Sigmoid colon (tissue), 7 donors: ENCODE results near the gene ADAMTS17. TPM values are rescaled to one million over a fixed set of nuclear protein-coding genes. Genes with fewer than 3 reads are reported as not detected.

Experiments
- DNase-seq: peaks from one replicate; pipeline ENCODE4 v3.0.0-alpha.2; 2019
- H3K27ac ChIP-seq, 4 donors: fragments of 200-600 bp; sonication (generic); one replicate each; pipeline ENCODE4 v1.5.1; 2016 to 2019; ENCODE audit warnings: mild to moderate bottlenecking in 1 of 4
- H3K27me3 ChIP-seq, 3 donors: fragments of 200-600 bp; sonication (generic); one replicate each; pipeline ENCODE4 v1.5.1; 2019; ENCODE audit warnings: mild to moderate bottlenecking in 1 of 3
- H3K36me3 ChIP-seq, 4 donors: fragments of 200-600 bp; sonication (generic); one replicate each; pipeline ENCODE4 v1.5.1; 2016 to 2019
- H3K4me1 ChIP-seq, 4 donors: fragments of 200-600 bp; sonication (generic); one replicate each; pipeline ENCODE4 v1.5.1; 2017 to 2019
- H3K4me3 ChIP-seq, 4 donors: fragments of 200-600 bp; sonication (generic); one replicate each; pipeline ENCODE4 v1.5.1; 2017 to 2019; ENCODE audit warnings: mild to moderate bottlenecking in 2 of 4, moderate library complexity in 1 of 4
- H3K9me3 ChIP-seq, 4 donors: fragments of 200-600 bp in 3 of 4; sonication (generic) in 3 of 4; one replicate each; pipeline versions ENCODE4 v1.5.1 to v1.6.1; 2013 to 2019
- EP300 ChIP-seq, 4 donors: sonication (generic); formaldehyde crosslinking; IDR thresholded peaks; one replicate each; pipeline ENCODE4 v1.6.1; 2017; ENCODE audit warnings: antibody characterized with exemption in 4 of 4
- POLR2A ChIP-seq, 2 donors: fragments of 450-650 bp; IDR thresholded peaks; one replicate each; pipeline ENCODE4 v1.6.1; 2016; ENCODE audit warnings: antibody characterized with exemption in 2 of 2, mild to moderate bottlenecking in 2 of 2, moderate library complexity in 2 of 2
- POLR2AphosphoS5 ChIP-seq, 4 donors: sonication (generic); formaldehyde crosslinking; IDR thresholded peaks; one replicate each; pipeline ENCODE4 v1.6.1; 2017; ENCODE audit warnings: antibody characterized with exemption in 4 of 4
- WGBS, 2 donors: extraction: QIAGEN DNeasy Blood & Tissue Kit; methylation state at CpG; one replicate each; pipeline ENCODE4 v1.1.7; 2013; 5-methylcytosine and 5-hydroxymethylcytosine counted together
- intact Hi-C: fragments of 100-400 bp; cut with DNase I; formaldehyde crosslinking; loops from one replicate; pipeline ENCODE4 v1.15.1; 2023
- polyA plus RNA-seq, 3 donors: library from polyadenylated mRNA; stranded (reverse); fragments of 200-250 nt; gene quantifications; one replicate each; pipeline ENCODE4 v1.2.3, GENCODE V29; 2013
- total RNA-seq, 4 donors: library from RNA; depleted of rRNA; stranded (reverse); fragments of >200 nt; gene quantifications; one replicate each; pipeline ENCODE4 v1.1.0, GENCODE V29; 2016
- TF ChIP-seq, protein P1 (sequence below), 4 experiments: fragments of 450-650 bp in 3 of 4; fragments of 200-600 bp in 1 of 4; IDR thresholded peaks; one replicate each; pipeline ENCODE4 v1.5.1; 2016 to 2019; ENCODE audit warnings: antibody characterized with exemption in 4 of 4, mild to moderate bottlenecking in 3 of 4, moderate library complexity in 2 of 4
- donor health status: healthy with polysubstance abuse.
- donor health status: Bipolar disorder and iron deficiency.
- donor health status: healthy.

ADAMTS17 gene
- total and polyA plus RNA-seq, 7 donors = 0.46 to 3.6 (median 1.2) TPM

DNA sequence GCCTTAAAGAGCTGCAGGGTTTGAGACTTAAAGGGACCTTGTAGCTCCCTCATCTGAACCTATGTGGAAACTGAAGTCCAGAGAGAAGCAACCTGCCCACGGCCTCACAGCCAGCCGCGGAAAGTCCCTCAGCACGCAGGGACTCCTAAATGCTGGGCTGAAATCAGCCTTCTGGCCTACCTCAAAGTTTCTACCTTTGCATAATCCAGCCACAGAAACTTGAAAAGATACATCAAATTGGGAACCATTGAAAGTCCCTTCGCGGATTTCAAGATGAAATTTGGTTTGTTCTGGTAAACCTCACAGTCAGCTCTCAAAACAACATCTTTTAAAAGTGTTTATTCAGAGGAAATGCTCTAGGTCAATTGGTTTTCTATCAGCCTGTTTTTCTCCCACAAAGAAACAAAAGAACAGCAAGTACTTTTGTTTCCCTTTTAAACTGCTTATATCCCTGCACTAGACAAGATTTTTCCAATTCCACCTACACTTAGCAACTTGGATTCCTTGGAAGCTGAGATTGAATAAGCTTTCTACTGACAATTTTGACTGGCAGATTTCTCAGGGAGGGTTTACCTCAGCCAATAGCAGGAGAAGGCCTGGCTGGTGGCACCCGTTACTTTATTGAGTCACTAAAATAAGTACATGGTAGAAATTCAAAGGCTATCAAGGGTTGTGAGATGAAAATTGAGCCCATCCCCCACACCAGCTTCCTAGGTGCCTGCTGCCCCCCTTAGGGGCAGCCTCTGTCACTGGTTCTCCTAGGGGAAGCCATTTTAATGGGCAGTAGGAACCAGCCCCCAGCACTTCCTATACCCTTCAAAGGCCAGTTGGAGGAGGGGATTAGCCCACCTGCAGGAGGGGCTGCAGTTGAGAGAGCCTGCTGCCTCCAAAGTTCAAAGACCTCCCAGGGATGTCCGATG is 171.2 kb downstream of the ADAMTS17 start:
- H3K4me3 ChIP-seq = no peak overlapping the region
- H3K9me3 ChIP-seq = peaks cover 4 to 16% (median 10%) of the 10 kb centered on the region in 4 donors
- H3K27ac ChIP-seq = peak overlapping the region in 1 of 4 donors; percentile 41
- intact Hi-C loops = loop anchor here (10.0 kb wide), 1 partner anchor 164 kb away; no protein-coding TSS in a partner anchor
- WGBS, 2 donors = 77 to 87% methylated on average over 8 of the region's 8 CpGs
- no peaks in the 10 kb centered on the region for H3K27me3 ChIP-seq
- no peak for DNase-seq
- H3K4me1 ChIP-seq = peaks cover 2 to 44% (median 37%) of the 10 kb centered on the region in 4 donors
- TF ChIP-seq POLR2A (IDR thresholded peaks at IDR 0.05) = no peak
- TF ChIP-seq EP300 (IDR thresholded peaks at IDR 0.05) = no peak
- TF ChIP-seq POLR2AphosphoS5 (IDR thresholded peaks at IDR 0.05) = no peak
- TF ChIP-seq, protein P1, sequence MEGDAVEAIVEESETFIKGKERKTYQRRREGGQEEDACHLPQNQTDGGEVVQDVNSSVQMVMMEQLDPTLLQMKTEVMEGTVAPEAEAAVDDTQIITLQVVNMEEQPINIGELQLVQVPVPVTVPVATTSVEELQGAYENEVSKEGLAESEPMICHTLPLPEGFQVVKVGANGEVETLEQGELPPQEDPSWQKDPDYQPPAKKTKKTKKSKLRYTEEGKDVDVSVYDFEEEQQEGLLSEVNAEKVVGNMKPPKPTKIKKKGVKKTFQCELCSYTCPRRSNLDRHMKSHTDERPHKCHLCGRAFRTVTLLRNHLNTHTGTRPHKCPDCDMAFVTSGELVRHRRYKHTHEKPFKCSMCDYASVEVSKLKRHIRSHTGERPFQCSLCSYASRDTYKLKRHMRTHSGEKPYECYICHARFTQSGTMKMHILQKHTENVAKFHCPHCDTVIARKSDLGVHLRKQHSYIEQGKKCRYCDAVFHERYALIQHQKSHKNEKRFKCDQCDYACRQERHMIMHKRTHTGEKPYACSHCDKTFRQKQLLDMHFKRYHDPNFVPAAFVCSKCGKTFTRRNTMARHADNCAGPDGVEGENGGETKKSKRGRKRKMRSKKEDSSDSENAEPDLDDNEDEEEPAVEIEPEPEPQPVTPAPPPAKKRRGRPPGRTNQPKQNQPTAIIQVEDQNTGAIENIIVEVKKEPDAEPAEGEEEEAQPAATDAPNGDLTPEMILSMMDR (IDR thresholded peaks at IDR 0.05) = no peak
- no peaks in the 10 kb centered on the region for H3K36me3 ChIP-seq

DNA sequence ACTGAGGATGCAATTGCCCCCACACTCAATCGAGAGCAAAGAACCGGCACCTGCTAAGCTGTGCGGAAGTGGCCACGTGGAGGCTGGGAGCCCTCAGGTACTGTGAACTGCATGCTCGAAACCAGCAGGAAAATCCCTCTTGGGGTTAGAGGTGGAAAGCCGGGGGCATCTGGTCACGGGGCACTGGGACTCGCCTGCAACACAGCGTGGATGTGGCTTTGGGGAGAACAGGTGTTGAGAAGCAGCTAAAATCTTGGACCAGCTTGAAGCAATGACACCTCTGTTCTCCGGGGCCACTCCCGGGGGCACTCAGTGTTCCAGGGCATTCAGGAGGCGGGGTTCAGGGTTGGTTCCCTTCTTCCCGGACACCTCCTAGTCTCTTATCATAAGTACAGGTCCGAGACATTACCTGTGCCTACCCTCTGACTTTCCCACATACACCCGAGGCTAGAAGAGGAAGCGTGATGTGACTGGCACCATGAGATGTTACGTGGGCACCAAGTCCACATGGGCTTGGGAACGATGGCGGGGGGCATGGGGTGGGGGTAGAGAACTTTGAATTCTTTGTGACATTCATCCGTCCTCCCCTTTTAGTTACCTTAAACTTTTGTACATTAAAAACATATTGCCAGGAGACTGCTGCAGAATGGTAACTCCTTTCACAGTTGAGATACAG is 172.0 kb downstream of the ADAMTS17 start:
- peaks cover 2 to 36% (median 29%) of the 10 kb centered on the region in 4 donors for H3K4me1 ChIP-seq
- 94% methylated on average over 20 of the region's 20 CpGs for WGBS, 2 donors
- intact Hi-C loops = loop anchor here (10.0 kb wide), 1 partner anchor 165 kb away; no protein-coding TSS in a partner anchor
- H3K36me3 ChIP-seq = no peaks in the 10 kb centered on the region
- H3K27me3 ChIP-seq = no peaks in the 10 kb centered on the region
- H3K27ac ChIP-seq = peak overlapping the region in 1 of 4 donors; percentile 41
- H3K4me3 ChIP-seq = no peak overlapping the region
- TF ChIP-seq, protein P1 (IDR thresholded peaks at IDR 0.05) = no peak
- no peak for TF ChIP-seq POLR2A (IDR thresholded peaks at IDR 0.05)
- no peak for TF ChIP-seq EP300 (IDR thresholded peaks at IDR 0.05)
- no peak for TF ChIP-seq POLR2AphosphoS5 (IDR thresholded peaks at IDR 0.05)
- peaks cover 4 to 16% (median 10%) of the 10 kb centered on the region in 4 donors for H3K9me3 ChIP-seq
- peak; percentile 52 for DNase-seq

DNA sequence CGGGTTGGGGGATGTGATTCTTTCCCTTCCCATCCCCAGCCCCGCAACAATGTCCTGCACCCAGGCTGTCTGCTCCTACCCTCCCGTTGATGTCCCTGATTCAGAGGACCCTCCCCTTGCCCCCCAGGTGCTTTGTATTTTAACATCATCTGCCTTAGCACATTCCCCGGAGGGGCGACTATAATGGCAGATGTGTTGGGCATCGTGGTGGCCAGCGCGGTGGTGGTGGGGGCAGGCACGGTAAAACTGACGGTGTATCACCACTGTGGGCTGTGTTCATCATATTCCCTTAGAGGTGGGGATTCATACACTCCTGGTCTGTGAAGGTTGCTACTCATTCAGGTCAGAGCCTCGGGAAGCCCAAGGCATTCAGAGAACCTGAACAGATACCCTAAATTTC is 173.0 kb downstream of the ADAMTS17 start:
- intact Hi-C loops = no loop called here
- WGBS, 2 donors = 94 to 96% methylated on average over 11 of the region's 11 CpGs
- no peak overlapping the region for H3K4me3 ChIP-seq
- H3K9me3 ChIP-seq = peaks cover 4 to 16% (median 10%) of the 10 kb centered on the region in 4 donors
- no peaks in the 10 kb centered on the region for H3K36me3 ChIP-seq
- no peak for TF ChIP-seq EP300 (IDR thresholded peaks at IDR 0.05)
- no peak for TF ChIP-seq POLR2A (IDR thresholded peaks at IDR 0.05)
- no peak for TF ChIP-seq POLR2AphosphoS5 (IDR thresholded peaks at IDR 0.05)
- TF ChIP-seq, protein P1 (IDR thresholded peaks at IDR 0.05) = no peak
- H3K4me1 ChIP-seq = peaks cover 2 to 26% (median 19%) of the 10 kb centered on the region in 4 donors
- H3K27me3 ChIP-seq = no peaks in the 10 kb centered on the region
- H3K27ac ChIP-seq = peak overlapping the region; percentile 47 to 72 (median 60)
- no peak for DNase-seq

DNA sequence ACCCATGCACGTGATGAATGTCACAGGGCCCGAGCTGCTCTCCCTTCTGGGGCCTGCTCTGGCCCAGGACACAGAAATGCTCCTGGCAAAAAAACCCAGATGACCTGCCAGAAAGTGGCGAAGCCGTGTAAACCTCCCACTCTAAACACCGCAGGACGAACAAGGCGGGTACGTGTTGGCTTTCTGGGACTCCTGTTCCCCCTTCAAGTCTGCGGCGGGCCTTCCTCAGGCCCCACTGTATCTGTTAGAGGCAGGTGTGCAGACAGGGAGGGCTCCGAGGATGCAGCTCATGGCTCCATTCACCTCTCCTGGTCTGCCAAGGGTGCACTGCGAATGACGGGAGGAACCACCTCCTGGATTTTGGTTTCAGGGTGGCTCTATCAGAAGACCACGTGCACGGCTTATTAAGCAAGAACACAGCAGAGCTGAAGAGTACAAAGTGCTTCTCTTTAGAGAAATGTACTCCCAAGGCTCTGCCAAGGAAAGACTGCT is 173.8 kb downstream of the ADAMTS17 start:
- intact Hi-C loops = no loop called here
- H3K27me3 ChIP-seq = no peaks in the 10 kb centered on the region
- no peak for DNase-seq
- no peaks in the 10 kb centered on the region for H3K36me3 ChIP-seq
- WGBS, 2 donors = 87 to 92% methylated on average over 15 of the region's 15 CpGs
- H3K27ac ChIP-seq = peak overlapping the region; percentile 47 to 72 (median 60)
- no peak overlapping the region for H3K4me3 ChIP-seq
- H3K9me3 ChIP-seq = peaks cover 0 to 14% (median 6%) of the 10 kb centered on the region in 4 donors
- peaks cover 2 to 21% (median 18%) of the 10 kb centered on the region in 4 donors for H3K4me1 ChIP-seq
- TF ChIP-seq EP300 (IDR thresholded peaks at IDR 0.05) (no peak), POLR2AphosphoS5 (IDR thresholded peaks at IDR 0.05) (peak in 2 of 4 donors; percentile 25 to 27)
